GM23338 (cell line): ENCODE results near the gene MTRR. TPM values are rescaled to one million over a fixed set of nuclear protein-coding genes. Genes with fewer than 3 reads are reported as not detected.

Experiments
- ATAC-seq: fragments of 200-7000 bp; cut with Tn5 transposase; 3 replicates; pipeline ENCODE4 v1.9.1; 2020
- DNase-seq: peaks from one replicate; pipeline ENCODE4 v3.0.0-alpha.2; 2015; ENCODE audit warnings: low spot score
- H2AFZ ChIP-seq: fragments of 200-600 bp; sonication (generic); 2 replicates; pipeline ENCODE4 v1.8.0; 2016; ENCODE audit warnings: antibody characterized with exemption, mild to moderate bottlenecking, moderate library complexity
- H3F3A ChIP-seq: fragments of 200-600 bp; sonication (generic); replicated peaks from 2 replicates; pipeline ENCODE4 v1.8.0; 2017; ENCODE audit warnings: antibody characterized with exemption, mixed run types, low read depth
- H3K27ac ChIP-seq: fragments of 200-600 bp; sonication (generic); 2 replicates; pipeline ENCODE4 v1.6.1; 2016; ENCODE audit warnings: low read depth
- H3K27me3 ChIP-seq: fragments of 200-600 bp; sonication (generic); 2 replicates; pipeline ENCODE4 v1.8.0; 2016; ENCODE audit warnings: mild to moderate bottlenecking, mixed run types, moderate library complexity; ENCODE audit not compliant: insufficient read depth
- H3K36me3 ChIP-seq: fragments of 200-600 bp; sonication (generic); 2 replicates; pipeline ENCODE4 v1.8.0; 2016; ENCODE audit warnings: mild to moderate bottlenecking; ENCODE audit not compliant: insufficient read depth
- H3K4me1 ChIP-seq: fragments of 200-600 bp; sonication (generic); 2 replicates; pipeline ENCODE4 v1.8.0; 2016; ENCODE audit warnings: mild to moderate bottlenecking, moderate library complexity; ENCODE audit not compliant: insufficient read depth
- H3K4me2 ChIP-seq: fragments of 200-600 bp; sonication (generic); 2 replicates; pipeline ENCODE4 v1.7.1; 2017; ENCODE audit warnings: mixed run types
- H3K4me3 ChIP-seq: fragments of 200-600 bp; sonication (generic); 2 replicates; pipeline ENCODE4 v1.6.1; 2016; ENCODE audit warnings: mixed run types
- H3K79me2 ChIP-seq: fragments of 200-600 bp; sonication (generic); replicated peaks from 2 replicates; pipeline ENCODE4 v1.8.0; 2017; ENCODE audit warnings: mild to moderate bottlenecking; ENCODE audit not compliant: insufficient read depth
- H3K9me2 ChIP-seq: fragments of 200-600 bp; sonication (generic); 2 replicates; pipeline ENCODE4 v1.8.0; 2017; ENCODE audit not compliant: insufficient read depth
- H4K20me1 ChIP-seq: fragments of 200-600 bp; sonication (generic); replicated peaks from 2 replicates; pipeline ENCODE4 v1.8.0; 2017; ENCODE audit warnings: mild to moderate bottlenecking; ENCODE audit not compliant: insufficient read depth
- H3K27ac Mint-ChIP-seq: 2 replicates; pipeline ENCODE4 v1.8.0; 2020; ENCODE audit warnings: inconsistent platforms, mild to moderate bottlenecking, moderate library complexity, mixed read lengths
- H3K27me3 Mint-ChIP-seq: 3 replicates; pipeline ENCODE4 v1.8.0; 2022; ENCODE audit warnings: low read depth, mild to moderate bottlenecking, moderate library complexity, mixed read lengths, inconsistent platforms; ENCODE audit not compliant: insufficient read depth, poor library complexity
- H3K36me3 Mint-ChIP-seq: 3 replicates; pipeline ENCODE4 v1.8.0; 2021; ENCODE audit warnings: low read depth, mild to moderate bottlenecking, inconsistent platforms, moderate library complexity, mixed read lengths
- H3K4me1 Mint-ChIP-seq: 3 replicates; pipeline ENCODE4 v1.8.0; 2020; ENCODE audit warnings: mild to moderate bottlenecking, inconsistent platforms, mixed read lengths
- H3K4me3 Mint-ChIP-seq: 3 replicates; pipeline ENCODE4 v1.8.0; 2021; ENCODE audit warnings: moderate library complexity, mild to moderate bottlenecking, inconsistent platforms, mixed read lengths
- H3K9me3 Mint-ChIP-seq: 3 replicates; pipeline ENCODE4 v1.8.0; 2020; ENCODE audit warnings: moderate library complexity, mild to moderate bottlenecking, inconsistent platforms, mixed read lengths
- CREB1 ChIP-seq: fragments of 250-450 bp; sonication (Bioruptor Pico); IDR thresholded peaks from 2 replicates; pipeline ENCODE4 v1.5.0; 2020; ENCODE audit warnings: low read depth, mild to moderate bottlenecking, moderate library complexity
- CTCF ChIP-seq, 2 experiments: fragments of 200-600 bp in 1 of 2; sonication (generic) in 1 of 2; conservative IDR thresholded peaks; 2 replicates each; pipeline versions ENCODE4 v1.5.1 to v1.6.1; 2016 to 2017; ENCODE audit warnings: antibody characterized with exemption in 2 of 2, low read depth in 2 of 2, mild to moderate bottlenecking in 2 of 2, moderate library complexity in 1 of 2
- EZH2 ChIP-seq: fragments of 200-600 bp; sonication (generic); IDR thresholded peaks from one replicate; pipeline ENCODE4 v1.8.0; 2017; ENCODE audit warnings: antibody characterized with exemption, mild to moderate bottlenecking, low read depth; ENCODE audit not compliant: unreplicated experiment
- JUNB ChIP-seq: IDR thresholded peaks from one replicate; pipeline ENCODE4 v1.6.1; 2016; ENCODE audit warnings: antibody characterized with exemption; ENCODE audit not compliant: unreplicated experiment
- NANOG ChIP-seq: IDR thresholded peaks from 2 replicates; pipeline ENCODE4 v1.6.1; 2016; ENCODE audit warnings: antibody characterized with exemption, borderline replicate concordance
- POLR2AphosphoS5 ChIP-seq: IDR thresholded peaks from 2 replicates; pipeline ENCODE4 v1.6.1; 2016; ENCODE audit warnings: antibody characterized with exemption, low read depth
- REST ChIP-seq: IDR thresholded peaks from one replicate; pipeline ENCODE4 v1.6.1; 2018; ENCODE audit warnings: antibody characterized with exemption; ENCODE audit not compliant: unreplicated experiment
- ZNF331 ChIP-seq: fragments of 250-450 bp; sonication (Bioruptor Pico); IDR thresholded peaks from 2 replicates; pipeline ENCODE4 v1.5.0; 2020; ENCODE audit warnings: low read depth, mild to moderate bottlenecking, moderate library complexity
- polyA plus RNA-seq: library from polyadenylated mRNA; unstranded; fragments of >200 nt; fragmentation: Nextera tagmentation; extraction: Ambion mirVana; gene quantifications from 2 replicates; pipeline ENCODE4 v1.2.1, GENCODE V29; 2016
- total RNA-seq: library from RNA; depleted of rRNA; stranded (reverse); fragments of >200 nt; shearing (Covaris generic); gene quantifications from 2 replicates; pipeline ENCODE4 v1.2.3, GENCODE V29; 2014

MTRR gene
- total and polyA plus RNA-seq, 2 experiments from 2014 or later = 16.5 to 55.9 TPM

DNA sequence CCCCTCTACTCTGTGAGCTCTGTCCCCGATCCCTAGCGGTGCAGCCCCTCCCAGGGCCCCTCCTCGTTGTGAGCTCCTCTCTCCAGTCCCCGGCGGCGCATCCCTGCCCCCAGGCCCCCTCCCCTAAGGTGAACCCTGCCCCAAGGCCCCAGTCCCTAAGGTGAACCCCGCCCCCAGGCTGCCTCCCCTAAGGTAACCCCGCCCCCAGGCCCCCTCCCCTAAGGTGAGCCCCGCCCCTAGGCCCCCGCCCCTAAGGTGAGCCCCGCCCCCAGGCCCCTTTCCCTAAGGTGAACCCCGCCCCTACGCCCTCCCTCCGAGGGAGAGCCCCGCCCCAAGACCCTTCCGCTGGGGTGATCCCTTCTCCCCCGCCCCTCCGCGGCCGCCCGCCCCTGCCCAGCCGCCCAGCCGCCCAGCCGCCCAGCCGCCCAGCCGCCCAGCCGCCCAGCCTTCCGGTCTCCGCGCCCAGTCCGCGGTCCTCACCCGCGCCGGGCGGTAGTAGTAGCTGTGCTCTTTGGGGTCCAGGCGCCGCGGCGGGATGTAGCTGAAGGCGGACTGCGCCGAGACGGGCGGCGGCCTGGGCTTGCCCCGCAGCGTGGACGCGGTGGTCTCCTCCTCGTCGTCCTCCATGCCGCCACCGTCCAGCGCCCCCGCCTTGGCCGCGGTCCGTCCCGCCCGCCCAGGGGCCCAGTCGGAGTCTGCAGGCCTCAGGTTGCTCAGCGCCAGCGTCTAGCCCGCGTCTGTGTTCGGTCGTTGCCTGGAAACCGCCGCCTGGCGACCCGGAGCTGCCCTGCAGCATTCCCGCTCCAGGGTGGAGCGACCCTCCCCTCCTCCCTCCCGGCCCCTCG is 18.3 kb upstream of the MTRR start, which contains the start of gene CFAP90:
Gene CFAP90 (minus strand): TSS at position 739 of the 845 bp plus-strand sequence. CDS start 112 bp downstream, at position 627.
- H2AFZ ChIP-seq = peak within 1 kb of the TSS; percentile 99
- TF ChIP-seq JUNB = peak; percentile 52
- peak; percentile 32; the same call in 1 of the 2 replicates for TF ChIP-seq POLR2AphosphoS5
- peak; percentile 35 to 41; a peak in 3 of 4 replicates for TF ChIP-seq CTCF (conservative IDR thresholded peaks at IDR 0.05; ENCODE audit: low read depth in 2 of 2)
- TF ChIP-seq CREB1 (CRISPR knock-in tag) = peak; percentile 11; the same call in 1 of the 2 replicates
- TF ChIP-seq EZH2 = no peak
- TF ChIP-seq REST = no peak
- Mint-ChIP-seq H3K27me3 (peaks cover 12% of the 10 kb centered on the region), H3K9me3 (no peaks in the 10 kb centered on the region), H3K27ac (peak within 1 kb of the TSS; percentile 52; the same call in 1 of the 2 replicates), H3K4me1 (peaks cover 8% of the 10 kb centered on the region), H3K36me3 (no peaks in the 10 kb centered on the region; the same call in 2 of the 3 replicates), H3K4me3 (peak within 1 kb of the TSS; percentile 90)
- H3K4me1 ChIP-seq = peaks cover 9% of the 10 kb centered on the region; the same call in 1 of the 2 replicates
- H3K4me3 ChIP-seq = peak within 1 kb of the TSS; percentile 79
- DNase-seq (peak; percentile 96), ATAC-seq (peak; percentile 80)
- 0 out of 2 replicates have a peak, but pooled peaks cover 4% of the 10 kb centered on the region for H3F3A ChIP-seq
- H3K79me2 ChIP-seq = no peaks in the 10 kb centered on the region
- no peaks in the 10 kb centered on the region for H3K36me3 ChIP-seq
- 0 out of 2 replicates have a peak, but pooled peaks cover 9% of the 10 kb centered on the region for H3K9me2 ChIP-seq
- H3K27me3 ChIP-seq = peaks cover 18% of the 10 kb centered on the region
- H3K4me2 ChIP-seq = peak within 1 kb of the TSS; percentile 93
- no peaks in the 10 kb centered on the region for H4K20me1 ChIP-seq
- H3K27ac ChIP-seq = no peak within 1 kb of the TSS

DNA sequence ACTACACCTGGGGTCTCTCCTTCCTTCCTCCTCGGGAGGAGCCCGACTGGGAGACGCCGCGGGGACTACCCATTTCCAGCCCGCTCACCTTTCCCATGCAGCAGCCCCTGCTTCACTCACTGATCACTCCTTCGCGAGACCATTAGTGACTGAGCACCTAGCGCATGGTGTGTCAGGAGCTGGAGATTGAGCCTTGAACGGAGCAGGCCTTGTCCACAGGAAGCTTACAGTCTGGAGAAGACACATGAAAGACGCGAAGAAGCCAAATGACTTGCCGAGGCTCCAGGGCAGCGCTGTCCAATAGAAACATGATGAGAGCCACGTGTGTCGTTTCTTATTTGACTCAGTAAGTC is 17.7 kb upstream of the MTRR start:
- Histone ChIP-seq H4K20me1 (no peaks in the 10 kb centered on the region), H3K79me2 (no peaks in the 10 kb centered on the region), H3K36me3 (no peaks in the 10 kb centered on the region), H3K27me3 (peaks cover 18% of the 10 kb centered on the region), H2AFZ (peak overlapping the region; percentile 99), H3K9me2 (0 out of 2 replicates have a peak, but pooled peaks cover 9% of the 10 kb centered on the region), H3K27ac (no peak overlapping the region), H3F3A (0 out of 2 replicates have a peak, but pooled peaks cover 4% of the 10 kb centered on the region), H3K4me2 (peak overlapping the region; percentile 82), H3K4me1 (peaks cover 9% of the 10 kb centered on the region; the same call in 1 of the 2 replicates), H3K4me3 (peak overlapping the region; percentile 79)
- TF ChIP-seq CTCF (conservative IDR thresholded peaks at IDR 0.05; ENCODE audit: low read depth in 2 of 2) (no peak), NANOG (no peak), REST (no peak), ZNF331 (CRISPR knock-in tag) (no peak)
- H3K9me3 Mint-ChIP-seq = no peaks in the 10 kb centered on the region
- H3K27ac Mint-ChIP-seq = no peak overlapping the region
- ATAC-seq (no peak), DNase-seq (no peak)
- H3K36me3 Mint-ChIP-seq = no peaks in the 10 kb centered on the region; the same call in 2 of the 3 replicates
- peak overlapping the region; percentile 90 for H3K4me3 Mint-ChIP-seq
- peaks cover 8% of the 10 kb centered on the region for H3K4me1 Mint-ChIP-seq
- H3K27me3 Mint-ChIP-seq = peaks cover 12% of the 10 kb centered on the region
